OCI-LY3 (cell line): ENCODE data around the gene YAP1.

Experiments
- H2AFZ ChIP-seq: fragments of 200-600, 300-600 bp; shearing (Covaris generic); 2 replicates; pipeline ENCODE4 v1.6.0; 2014; ENCODE audit warnings: antibody characterized with exemption, low read depth, low read length
- H3K27ac ChIP-seq: fragments of 200-600, 300-600 bp; sonication (generic); 2 replicates; pipeline ENCODE4 v1.5.1; 2014; ENCODE audit warnings: mild to moderate bottlenecking, low read length, moderate library complexity, mixed read lengths
- H3K27me3 ChIP-seq: fragments of 200-600, 300-600 bp; sonication (generic); 2 replicates; pipeline ENCODE4 v1.6.1; 2014; ENCODE audit warnings: low read depth, low read length, mixed read lengths
- H3K36me3 ChIP-seq: fragments of 200-600, 300-600 bp; sonication (generic); replicated peaks from 2 replicates; pipeline ENCODE3; 2014; ENCODE audit warnings: low read depth, low read length, mixed read lengths
- H3K4me1 ChIP-seq: fragments of 300-600, 200-600 bp; sonication (generic); 2 replicates; pipeline ENCODE4 v1.6.1; 2014; ENCODE audit warnings: low read length, mixed read lengths
- H3K4me2 ChIP-seq: fragments of 200-600, 300-600 bp; sonication (generic); 2 replicates; pipeline ENCODE4 v1.6.1; 2014; ENCODE audit warnings: low read length, mixed read lengths
- H3K4me3 ChIP-seq: fragments of 300-600, 200-600 bp; sonication (generic); 2 replicates; pipeline ENCODE4 v1.5.1; 2014; ENCODE audit warnings: antibody characterized with exemption, mild to moderate bottlenecking, low read length, moderate library complexity
- H3K79me2 ChIP-seq: fragments of 300-600, 200-600 bp; shearing (Covaris generic); 2 replicates; pipeline ENCODE4 v1.6.1; 2014; ENCODE audit warnings: mild to moderate bottlenecking, low read length, mixed read lengths
- H3K9ac ChIP-seq: fragments of 300-600, 200-600 bp; shearing (Covaris generic); 2 replicates; pipeline ENCODE4 v1.6.0; 2014; ENCODE audit warnings: mild to moderate bottlenecking, low read length, moderate library complexity
- H3K9me3 ChIP-seq: fragments of 200-600, 300-600 bp; shearing (Covaris generic); 2 replicates; pipeline ENCODE4 v1.6.1; 2014; ENCODE audit warnings: low read length, mixed read lengths; ENCODE audit not compliant: insufficient read depth
- H4K20me1 ChIP-seq: fragments of 200-600, 300-600 bp; sonication (generic); 2 replicates; pipeline ENCODE4 v1.6.1; 2016; ENCODE audit warnings: low read length, mixed read lengths; ENCODE audit not compliant: insufficient read depth
- CTCF ChIP-seq: fragments of 200-600, 300-600 bp; sonication (generic); IDR thresholded peaks from 2 replicates; pipeline ENCODE4 v1.5.1; 2014; ENCODE audit warnings: antibody characterized with exemption, low read length, low read depth
- EZH2phosphoT487 ChIP-seq: fragments of 200-600 bp; shearing (Covaris generic); IDR thresholded peaks from 2 replicates; pipeline ENCODE4 v1.6.1; 2018; ENCODE audit warnings: antibody characterized with exemption, mixed run types, low read depth

YAP1 gene

GRCh38 chr11:102144357-102145355 lies 34.4 kb downstream of the YAP1 start:
- no peaks in the 10 kb centered on the region for H3K27me3 ChIP-seq
- H3K9ac ChIP-seq: no peak overlapping the region
- H3K4me2 ChIP-seq: no peak overlapping the region
- no peak overlapping the region for H3K27ac ChIP-seq
- H3K4me3 ChIP-seq: no peak overlapping the region
- no peaks in the 10 kb centered on the region for H3K36me3 ChIP-seq
- H2AFZ ChIP-seq: no peak overlapping the region
- H3K4me1 ChIP-seq: no peaks in the 10 kb centered on the region
- TF ChIP-seq EZH2phosphoT487: no peak
- no peak for TF ChIP-seq CTCF
- no peaks in the 10 kb centered on the region for H4K20me1 ChIP-seq
- no peaks in the 10 kb centered on the region for H3K9me3 ChIP-seq
- no peaks in the 10 kb centered on the region for H3K79me2 ChIP-seq

- H3K79me2 ChIP-seq: no peaks in the 10 kb centered on the region
- no peak overlapping the region for H3K4me2 ChIP-seq
- no peak overlapping the region for H3K27ac ChIP-seq
- no peak overlapping the region for H3K9ac ChIP-seq
- no peaks in the 10 kb centered on the region for H4K20me1 ChIP-seq
- H3K4me1 ChIP-seq: no peaks in the 10 kb centered on the region
- no peaks in the 10 kb centered on the region for H3K27me3 ChIP-seq
- H3K36me3 ChIP-seq: no peaks in the 10 kb centered on the region
- no peak for TF ChIP-seq EZH2phosphoT487
- H3K9me3 ChIP-seq: no peaks in the 10 kb centered on the region
- H3K4me3 ChIP-seq: no peak overlapping the region
- no peak overlapping the region for H2AFZ ChIP-seq
Measured at GRCh38 chr11:102147015-102147414, 36.8 kb downstream of the YAP1 start.

GRCh38 chr11:102147632-102148031 lies 37.4 kb downstream of the YAP1 start:
- Histone ChIP-seq H3K79me2 (no peaks in the 10 kb centered on the region), H3K4me3 (no peak overlapping the region), H3K9ac (no peak overlapping the region), H3K27me3 (no peaks in the 10 kb centered on the region), H3K9me3 (no peaks in the 10 kb centered on the region), H4K20me1 (no peaks in the 10 kb centered on the region), H3K4me1 (no peaks in the 10 kb centered on the region), H3K36me3 (no peaks in the 10 kb centered on the region), H3K27ac (no peak overlapping the region), H3K4me2 (no peak overlapping the region), H2AFZ (no peak overlapping the region)
- TF ChIP-seq CTCF: no peak
- no peak for TF ChIP-seq EZH2phosphoT487

- no peaks in the 10 kb centered on the region for H3K79me2 ChIP-seq
- H3K4me2 ChIP-seq: no peak overlapping the region
- TF ChIP-seq EZH2phosphoT487 (no peak), CTCF (no peak)
Measured at GRCh38 chr11:102148059-102148458, 37.8 kb downstream of the YAP1 start.

More at GRCh38 chr11:102148059-102148458, 37.8 kb downstream of the YAP1 start:
- H3K4me3 ChIP-seq: no peak overlapping the region
- H3K27ac ChIP-seq: no peak overlapping the region
- H4K20me1 ChIP-seq: no peaks in the 10 kb centered on the region
- H3K27me3 ChIP-seq: no peaks in the 10 kb centered on the region
- no peaks in the 10 kb centered on the region for H3K4me1 ChIP-seq
- no peaks in the 10 kb centered on the region for H3K9me3 ChIP-seq
- H3K36me3 ChIP-seq: no peaks in the 10 kb centered on the region
- H2AFZ ChIP-seq: no peak overlapping the region
- H3K9ac ChIP-seq: no peak overlapping the region
